ENCODE measurements around the gene LZTS3. TPM values are rescaled to one million over a fixed set of nuclear protein-coding genes. Genes with fewer than 3 reads are reported as not detected.
"Not testable (repeated sequence)": the region's sequence is repeated elsewhere in the genome, so short reads cannot be mapped to it uniquely, and the experiment has no call there.

Gene LZTS3
- total and polyA plus RNA-seq, 2 of the 8 experiments (the other 6 are each of a cell fraction or from before 2014, with no cell fraction given): 31.8 to 33.5 TPM

- WGBS, 2 experiments (ENCODE audit: extremely low coverage in 1 of 2, insufficient coverage in 1 of 2, insufficient read length in 1 of 2, insufficient replicate concordance in 2 of 2, low coverage in 1 of 2, low lambda C conversion rate in 2 of 2, missing lambda C conversion rate in 1 of 2): 92% methylated on average over 5 of the region's 5 CpGs; no CpG with 5 or more reads in 1 of the 2 experiments
- not testable (repeated sequence) for H3K27me3 ChIP-seq (replicated peaks in 1 of 4; ENCODE audit: control insufficient read depth in 3 of 4, extremely low read depth in 1 of 4, insufficient read depth in 3 of 4, low read length in 3 of 4); DNase-seq (ENCODE audit: low read depth in 1 of 2, low spot score in 2 of 2)
These were observed 9.1 kb upstream of the LZTS3 start for GRCh38 chr20:3182429-3182828.

More at GRCh38 chr20:3182429-3182828, 9.1 kb upstream of the LZTS3 start:
- not testable (repeated sequence) for H3K4ac ChIP-seq (replicated peaks; ENCODE audit: insufficient read length, low read depth, low read length); H2BK15ac ChIP-seq (ENCODE audit: low read length); H2BK5ac ChIP-seq (ENCODE audit: low read depth, low read length); H3K36me3 ChIP-seq (ENCODE audit: control insufficient read depth in 2 of 4, insufficient read depth in 4 of 4, low read length in 3 of 4); H3K79me2 ChIP-seq (ENCODE audit: control insufficient read depth in 1 of 2, insufficient read depth in 2 of 2, low read length in 2 of 2); FAIRE-seq; H2BK120ac ChIP-seq (replicated peaks; ENCODE audit: low read depth, low read length); H3K56ac ChIP-seq (replicated peaks; ENCODE audit: insufficient read length, low read depth, low read length); H3K14ac ChIP-seq (ENCODE audit: insufficient read length); H3K9me3 ChIP-seq (ENCODE audit: insufficient read depth in 2 of 2, low read depth in 1 of 2, low read length in 1 of 2); H4K20me1 ChIP-seq (replicated peaks in 1 of 2; ENCODE audit: control insufficient read depth in 1 of 2, insufficient read depth in 2 of 2, low read length in 2 of 2); H4K5ac ChIP-seq (ENCODE audit: insufficient read length, low read depth, low read length); H4K91ac ChIP-seq (replicated peaks; ENCODE audit: insufficient read length, low read length); H3K23me2 ChIP-seq (ENCODE audit: low read depth, low read length); H3K9ac ChIP-seq (replicated peaks in 1 of 4; ENCODE audit: extremely low read depth in 1 of 4, low read depth in 3 of 4, low read length in 3 of 4); H3K27ac ChIP-seq (ENCODE audit: low read depth, low read length); H3K4me3 ChIP-seq (ENCODE audit: extremely low read depth in 1 of 4, insufficient read depth in 2 of 4, low read depth in 3 of 4, low read length in 4 of 4); H2BK20ac ChIP-seq (ENCODE audit: low read length); H2BK12ac ChIP-seq (ENCODE audit: low read depth, low read length); H3K18ac ChIP-seq (ENCODE audit: extremely low read depth, low read length); H2AK5ac ChIP-seq (ENCODE audit: low read depth, low read length); H4K8ac ChIP-seq (ENCODE audit: extremely low read depth, insufficient read depth, low read length); H3K4me2 ChIP-seq (ENCODE audit: insufficient read depth in 1 of 2, low read depth in 2 of 2, low read length in 2 of 2); H3K23ac ChIP-seq (ENCODE audit: insufficient read length); H2AFZ ChIP-seq (ENCODE audit: low read length); H3K4me1 ChIP-seq (replicated peaks in 1 of 4; ENCODE audit: control insufficient read depth in 3 of 4, insufficient read depth in 4 of 4, low read length in 3 of 4); H3K79me1 ChIP-seq (ENCODE audit: low read depth, low read length)
- POLR2A ChIA-PET (ENCODE audit: partially characterized antibody): interaction anchor here (0.7 to 2.0 kb wide), 3 partner anchors 11 to 132 kb away, joined by 3 to 4 read pairs (median 3); no protein-coding TSS in a partner anchor
- CTCF ChIA-PET (ENCODE audit: partially characterized antibody): interaction anchor here (1.2 kb wide), 1 partner anchor 10 kb away, joined by 3 read pairs; no protein-coding TSS in a partner anchor

All from H1 (cell line).